HG03460 (cell line): ENCODE measurements around the gene PROCA1.

Experiments
- ATAC-seq: cut with Tn5 transposase; IDR thresholded peaks from one replicate; pipeline ENCODE4 v1.9.1; 2021; ENCODE audit not compliant: unreplicated experiment

Gene PROCA1

GRCh38 chr17:28711723-28712031, at the start of gene PROCA1:
PROCA1 (minus strand) TSS chr17:28711888; CDS start chr17:28711660, 228 bp downstream.
- ATAC-seq, result peak; percentile 8

DNA sequence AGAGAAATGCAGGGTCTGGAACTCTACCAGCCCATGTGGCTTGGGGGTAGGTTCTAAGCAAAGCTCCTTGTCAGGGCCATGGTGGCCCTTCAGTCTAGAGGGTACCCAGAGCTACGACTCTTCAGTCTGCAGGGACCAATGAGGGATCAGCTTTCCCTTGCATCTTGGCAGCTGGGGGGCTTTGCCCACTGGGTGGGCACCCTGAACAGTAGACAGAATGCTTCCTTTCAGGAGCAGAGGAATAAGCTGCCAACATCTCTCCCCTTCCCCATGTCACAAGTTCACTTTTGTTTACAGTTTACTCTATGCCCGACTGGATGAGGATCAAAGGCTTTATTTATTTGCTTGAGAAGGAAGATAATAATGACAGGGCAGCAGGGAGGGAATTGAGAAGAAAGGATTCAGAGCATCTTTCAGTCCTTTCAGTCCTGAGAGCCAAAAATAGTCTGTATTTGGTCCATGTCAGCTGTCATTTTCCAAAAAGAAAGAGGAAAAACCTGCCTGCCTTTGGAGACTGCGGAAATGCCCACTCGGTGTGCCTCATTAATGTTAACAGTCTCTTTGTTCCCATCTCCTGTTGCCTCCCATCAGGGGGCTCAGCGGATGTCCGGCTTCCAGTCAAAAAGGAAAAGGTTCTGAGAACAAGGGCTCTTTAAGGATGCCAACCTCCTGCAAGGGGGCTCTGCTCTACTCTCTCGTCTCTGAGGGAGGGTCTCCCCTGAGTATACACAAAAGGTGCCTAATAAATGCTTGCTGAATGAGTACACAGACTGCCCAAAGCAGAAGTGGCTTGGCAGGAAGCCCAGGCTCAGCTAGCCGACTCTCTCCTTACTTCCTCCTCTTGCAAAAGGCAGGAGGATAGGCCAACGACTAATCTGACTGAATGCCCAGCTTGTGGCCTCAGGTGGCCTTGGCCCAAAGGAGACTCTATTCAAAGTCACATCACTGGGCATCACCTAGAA, 49.2 kb upstream of the PROCA1 start:
- no peak for ATAC-seq

GRCh38 chr17:28759256-28759865, 47.7 kb upstream of the PROCA1 start:
- no peak for ATAC-seq

DNA sequence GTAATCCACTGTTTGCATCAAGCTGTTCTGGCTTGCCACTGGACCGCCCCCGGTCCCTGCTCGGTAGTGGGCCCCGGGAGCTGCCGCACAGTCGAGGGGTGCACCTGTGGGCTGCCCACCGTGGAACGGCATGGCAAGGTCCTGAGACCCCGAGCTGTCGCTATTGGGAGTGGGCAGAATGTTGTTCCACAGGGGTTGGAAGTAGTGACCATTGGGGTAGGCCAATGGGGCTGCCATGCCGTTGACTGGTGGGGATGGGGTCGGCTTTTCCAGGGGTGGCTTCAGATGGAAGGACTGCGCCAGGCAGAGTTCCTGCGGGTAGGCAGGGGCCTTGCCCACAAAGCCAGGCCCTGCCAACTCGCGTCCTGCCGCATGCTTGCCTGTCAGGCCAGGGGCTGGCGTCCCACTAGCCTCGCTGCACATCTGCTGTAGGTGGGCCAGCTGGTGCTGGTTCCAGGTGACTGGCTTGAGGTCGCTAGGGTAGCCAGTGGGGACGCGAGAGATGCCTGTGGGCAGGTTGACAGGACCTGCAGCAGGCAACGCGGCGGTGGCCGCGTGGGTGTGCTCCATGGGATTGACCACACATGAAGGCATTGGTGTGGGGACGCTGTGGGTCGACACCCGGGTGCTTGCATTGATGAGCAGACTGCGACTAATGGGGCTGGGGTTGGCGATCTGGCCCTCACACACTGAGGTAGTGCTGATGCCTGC, 46.9 kb upstream of the PROCA1 start:
- ATAC-seq, result no peak

DNA sequence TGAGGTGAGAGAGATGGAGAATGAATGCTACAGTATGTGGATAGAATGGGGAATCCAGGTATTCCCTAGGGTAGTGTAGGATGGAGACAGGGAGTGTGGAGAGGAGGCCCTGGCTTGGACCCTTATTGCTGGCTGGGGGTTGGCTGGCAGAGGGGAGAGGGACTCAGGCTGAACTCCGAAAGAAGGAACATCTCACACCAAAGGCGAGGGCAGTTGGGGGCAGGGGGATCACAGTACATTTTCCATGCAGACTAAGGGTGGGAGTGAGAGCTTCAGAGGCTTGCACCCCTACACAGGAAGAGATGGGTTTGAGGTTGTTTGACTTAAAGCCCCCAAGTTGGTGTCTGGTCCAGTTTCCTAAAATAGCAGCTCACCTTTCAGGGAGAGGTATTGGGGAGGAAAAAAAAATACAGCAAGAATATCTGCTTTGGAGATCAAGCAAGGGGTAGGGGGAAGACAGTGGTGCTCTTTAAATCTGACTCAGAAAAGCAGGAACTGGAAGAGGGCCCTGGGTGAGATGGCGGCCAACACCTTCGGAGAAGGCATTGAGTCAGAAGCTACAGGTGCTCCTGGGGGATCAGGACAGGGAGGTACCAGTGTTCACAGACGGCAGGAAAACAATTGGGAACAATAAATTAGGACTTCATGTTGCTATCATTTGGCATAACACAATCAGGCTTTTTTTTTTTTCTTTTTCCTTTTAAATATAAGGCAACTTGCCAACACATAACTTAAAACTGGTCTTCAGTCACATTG, 44.5 kb upstream of the PROCA1 start:
- no peak for ATAC-seq

DNA sequence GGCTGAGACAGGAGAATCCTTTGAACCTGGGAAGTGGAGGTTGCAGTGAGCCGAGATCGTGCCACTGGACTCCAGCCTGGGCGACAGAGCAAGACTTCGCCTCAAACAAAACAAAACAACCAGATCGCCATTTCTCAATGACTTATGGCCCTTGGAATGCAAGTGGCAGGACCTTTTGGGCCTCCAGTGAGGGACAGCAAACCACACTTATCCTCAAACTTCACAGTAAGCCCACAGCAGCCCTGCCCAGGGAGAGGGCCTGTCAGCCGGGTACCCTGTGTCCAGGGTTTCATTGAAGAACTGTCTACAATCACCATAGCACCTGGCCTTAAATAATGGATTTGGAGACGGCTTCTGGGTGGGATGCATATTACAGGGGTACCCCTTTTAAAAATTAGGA, 43.8 kb upstream of the PROCA1 start:
- ATAC-seq, result no peak

DNA sequence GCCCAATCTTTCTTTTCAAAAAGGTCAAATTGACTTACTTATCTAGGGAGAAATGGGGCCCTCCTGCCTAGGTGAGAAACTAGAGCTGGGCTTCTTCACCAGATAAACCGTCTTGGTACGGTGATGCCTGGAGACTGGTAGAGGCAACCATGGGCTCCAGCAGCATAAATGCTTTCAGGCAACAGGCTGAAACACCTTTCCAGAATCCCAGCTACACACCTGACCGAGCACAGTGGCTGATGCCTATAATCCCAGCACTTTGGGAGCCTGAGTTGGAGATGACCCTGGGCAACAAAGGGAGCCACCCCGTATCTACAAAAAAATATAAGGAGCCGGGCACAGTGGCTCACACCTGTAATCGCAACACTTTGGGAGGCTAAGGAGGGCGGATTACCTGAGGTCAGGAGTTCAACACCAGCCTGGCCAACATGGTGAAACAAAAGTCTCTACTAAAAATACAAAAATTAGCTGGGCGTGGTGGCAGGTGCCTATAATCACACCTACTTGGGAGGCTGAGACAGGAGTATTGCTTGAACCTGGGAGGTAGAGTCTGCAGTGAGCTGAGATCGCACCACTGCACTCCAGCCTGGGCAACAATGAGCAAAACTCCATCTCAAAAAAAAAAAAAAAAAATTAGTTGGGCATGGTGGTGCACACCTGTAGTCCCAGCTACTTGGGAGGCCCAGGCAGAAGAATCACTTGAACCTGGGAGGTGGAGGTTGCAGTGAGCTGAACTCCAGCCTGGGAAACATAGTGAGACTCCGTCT, 40.1 kb upstream of the PROCA1 start:
- no peak for ATAC-seq

- no peak for ATAC-seq
These were observed 38.7 kb upstream of the PROCA1 start for GRCh38 chr17:28750178-28751047.

DNA sequence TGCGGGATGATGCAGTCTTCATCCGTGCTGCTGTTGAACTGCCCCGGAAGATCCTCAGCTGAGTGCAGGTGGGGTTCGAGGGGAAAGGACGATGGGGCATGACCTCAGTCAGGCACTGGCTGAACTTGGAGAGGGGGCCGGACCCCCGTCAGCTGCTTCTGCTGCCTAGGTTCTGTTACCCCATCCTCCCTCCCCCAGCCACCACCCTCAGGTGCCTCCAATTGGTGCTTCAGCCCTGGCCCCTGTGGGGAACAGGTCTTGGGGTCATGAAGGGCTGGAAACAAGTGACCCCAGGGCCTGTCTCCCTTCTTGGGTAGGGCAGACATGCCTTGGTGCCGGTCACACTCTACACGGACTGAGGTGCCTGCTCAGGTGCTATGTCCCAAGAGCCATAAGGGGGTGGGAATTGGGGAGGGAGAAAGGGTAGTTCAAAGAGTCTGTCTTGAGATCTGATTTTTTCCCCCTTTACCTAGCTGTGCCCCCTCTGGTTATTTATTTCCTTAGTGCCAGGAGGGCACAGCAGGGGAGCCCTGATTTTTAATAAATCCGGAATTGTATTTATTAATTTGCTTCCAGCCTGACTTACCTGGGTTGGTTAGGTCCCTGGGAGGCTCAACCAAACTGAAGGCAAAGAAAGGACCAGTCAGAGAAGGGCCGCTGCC, 38.0 kb upstream of the PROCA1 start:
- ATAC-seq, result no peak

- ATAC-seq, result no peak
These were observed 37.3 kb upstream of the PROCA1 start for GRCh38 chr17:28748852-28749515.

GRCh38 chr17:28747801-28748750, 36.4 kb upstream of the PROCA1 start:
- no peak for ATAC-seq

- ATAC-seq, result no peak
These were observed 35.5 kb upstream of the PROCA1 start for GRCh38 chr17:28747051-28747691.

DNA sequence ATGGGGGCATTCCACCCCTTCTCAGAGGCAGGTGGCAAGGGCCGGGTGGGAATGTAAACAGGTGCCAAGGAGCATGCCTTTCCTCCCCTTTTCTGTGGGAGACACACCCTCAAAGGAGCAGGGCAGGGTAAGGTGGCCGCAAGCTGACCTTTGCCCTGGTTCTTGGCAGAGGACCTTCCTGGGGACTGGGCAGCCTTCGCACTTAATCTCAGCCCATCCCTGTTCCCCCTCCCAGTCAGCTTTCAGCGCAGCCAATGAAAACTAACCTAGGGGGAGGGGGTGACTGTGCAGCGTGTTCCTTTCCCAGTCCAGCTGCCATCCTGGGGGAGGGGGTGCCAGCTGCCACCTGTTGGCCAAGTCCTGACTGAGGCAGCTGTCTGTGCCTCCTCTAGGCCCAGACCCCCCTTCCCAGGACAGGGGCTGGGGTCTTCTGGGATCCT, 34.9 kb upstream of the PROCA1 start:
- ATAC-seq, result no peak

DNA sequence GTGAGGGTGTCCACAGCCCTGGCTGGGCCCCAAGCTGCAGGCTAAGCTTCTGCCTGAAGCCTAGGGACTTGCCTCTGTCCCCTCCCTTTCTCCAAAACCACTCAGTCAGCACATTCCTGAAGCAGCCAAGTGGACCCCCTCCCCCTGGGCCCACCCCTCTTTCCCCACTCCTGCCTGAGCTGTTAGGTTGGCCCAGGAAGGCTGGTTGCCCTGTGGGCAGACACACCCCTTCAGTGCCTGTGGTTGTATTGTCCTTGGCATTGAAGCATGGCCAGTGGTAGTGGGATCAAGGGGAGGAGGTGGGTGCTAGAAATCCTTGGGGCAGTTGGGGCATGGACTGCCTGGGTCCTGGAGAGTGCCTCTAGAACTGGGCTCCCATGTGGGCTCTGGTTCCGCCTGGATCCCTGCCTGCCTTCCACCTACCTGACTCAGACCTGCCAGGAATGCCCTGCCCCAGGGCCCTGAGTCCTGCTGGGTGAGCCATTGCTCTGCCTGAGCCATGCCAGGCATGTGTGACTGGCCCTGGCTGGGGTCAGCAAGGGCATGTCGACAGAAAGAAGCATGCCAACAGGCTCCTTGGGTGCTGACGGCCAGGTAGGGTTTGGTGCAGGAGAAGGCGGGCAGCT, 34.2 kb upstream of the PROCA1 start:
- no peak for ATAC-seq

GRCh38 chr17:28744972-28745785, 33.5 kb upstream of the PROCA1 start:
- ATAC-seq, result no peak
